OCI-LY3 (cell line): Measurements from ENCODE around the gene SCN9A.

ENCODE experiments used
- H2AFZ ChIP-seq: fragments of 200-600, 300-600 bp; shearing (Covaris generic); 2 replicates; pipeline ENCODE4 v1.6.0; 2014; ENCODE audit warnings: antibody characterized with exemption, low read depth, low read length
- H3K27ac ChIP-seq: fragments of 200-600, 300-600 bp; sonication (generic); 2 replicates; pipeline ENCODE4 v1.5.1; 2014; ENCODE audit warnings: mild to moderate bottlenecking, low read length, moderate library complexity, mixed read lengths
- H3K27me3 ChIP-seq: fragments of 200-600, 300-600 bp; sonication (generic); 2 replicates; pipeline ENCODE4 v1.6.1; 2014; ENCODE audit warnings: low read depth, low read length, mixed read lengths
- H3K36me3 ChIP-seq: fragments of 200-600, 300-600 bp; sonication (generic); replicated peaks from 2 replicates; pipeline ENCODE3; 2014; ENCODE audit warnings: low read depth, low read length, mixed read lengths
- H3K4me1 ChIP-seq: fragments of 300-600, 200-600 bp; sonication (generic); 2 replicates; pipeline ENCODE4 v1.6.1; 2014; ENCODE audit warnings: low read length, mixed read lengths
- H3K4me2 ChIP-seq: fragments of 200-600, 300-600 bp; sonication (generic); 2 replicates; pipeline ENCODE4 v1.6.1; 2014; ENCODE audit warnings: low read length, mixed read lengths
- H3K4me3 ChIP-seq: fragments of 300-600, 200-600 bp; sonication (generic); 2 replicates; pipeline ENCODE4 v1.5.1; 2014; ENCODE audit warnings: antibody characterized with exemption, mild to moderate bottlenecking, low read length, moderate library complexity
- H3K79me2 ChIP-seq: fragments of 300-600, 200-600 bp; shearing (Covaris generic); 2 replicates; pipeline ENCODE4 v1.6.1; 2014; ENCODE audit warnings: mild to moderate bottlenecking, low read length, mixed read lengths
- H3K9ac ChIP-seq: fragments of 300-600, 200-600 bp; shearing (Covaris generic); 2 replicates; pipeline ENCODE4 v1.6.0; 2014; ENCODE audit warnings: mild to moderate bottlenecking, low read length, moderate library complexity
- H3K9me3 ChIP-seq: fragments of 200-600, 300-600 bp; shearing (Covaris generic); 2 replicates; pipeline ENCODE4 v1.6.1; 2014; ENCODE audit warnings: low read length, mixed read lengths; ENCODE audit not compliant: insufficient read depth
- H4K20me1 ChIP-seq: fragments of 200-600, 300-600 bp; sonication (generic); 2 replicates; pipeline ENCODE4 v1.6.1; 2016; ENCODE audit warnings: low read length, mixed read lengths; ENCODE audit not compliant: insufficient read depth
- CTCF ChIP-seq: fragments of 200-600, 300-600 bp; sonication (generic); IDR thresholded peaks from 2 replicates; pipeline ENCODE4 v1.5.1; 2014; ENCODE audit warnings: antibody characterized with exemption, low read length, low read depth
- EZH2phosphoT487 ChIP-seq: fragments of 200-600 bp; shearing (Covaris generic); IDR thresholded peaks from 2 replicates; pipeline ENCODE4 v1.6.1; 2018; ENCODE audit warnings: antibody characterized with exemption, mixed run types, low read depth

The SCN9A gene

DNA sequence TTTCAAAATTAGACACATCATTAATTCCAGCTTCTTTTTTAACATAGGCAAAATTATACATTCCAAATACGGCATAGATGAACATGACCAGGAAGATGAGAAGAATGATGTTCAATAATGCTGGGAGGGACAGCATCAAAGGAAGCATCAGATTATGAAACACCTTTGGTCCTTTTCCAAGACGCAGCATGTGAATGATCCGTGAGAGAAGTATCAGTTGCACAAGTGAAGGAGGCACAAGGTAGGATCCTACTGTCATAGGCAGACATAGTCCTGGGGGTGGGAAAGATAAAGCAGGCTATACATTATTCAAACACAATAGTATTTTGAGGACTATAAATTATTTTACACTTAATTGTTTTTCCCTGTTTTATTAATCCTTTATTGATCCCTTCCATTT, 30.6 kb upstream of the SCN9A start:
- peaks cover 9% of the 10 kb centered on the region; the same call in 1 of the 2 replicates for H3K4me1 ChIP-seq
- H3K9me3 ChIP-seq, result no peaks in the 10 kb centered on the region
- H3K79me2 ChIP-seq, result no peaks in the 10 kb centered on the region
- H3K4me3 ChIP-seq, result no peak overlapping the region
- TF ChIP-seq EZH2phosphoT487, result no peak
- no peak for TF ChIP-seq CTCF
- no peak overlapping the region for H3K9ac ChIP-seq
- no peaks in the 10 kb centered on the region for H4K20me1 ChIP-seq
- H3K4me2 ChIP-seq, result no peak overlapping the region
- H2AFZ ChIP-seq, result no peak overlapping the region
- H3K27ac ChIP-seq, result no peak overlapping the region
- no peaks in the 10 kb centered on the region for H3K27me3 ChIP-seq
- H3K36me3 ChIP-seq, result no peaks in the 10 kb centered on the region

DNA sequence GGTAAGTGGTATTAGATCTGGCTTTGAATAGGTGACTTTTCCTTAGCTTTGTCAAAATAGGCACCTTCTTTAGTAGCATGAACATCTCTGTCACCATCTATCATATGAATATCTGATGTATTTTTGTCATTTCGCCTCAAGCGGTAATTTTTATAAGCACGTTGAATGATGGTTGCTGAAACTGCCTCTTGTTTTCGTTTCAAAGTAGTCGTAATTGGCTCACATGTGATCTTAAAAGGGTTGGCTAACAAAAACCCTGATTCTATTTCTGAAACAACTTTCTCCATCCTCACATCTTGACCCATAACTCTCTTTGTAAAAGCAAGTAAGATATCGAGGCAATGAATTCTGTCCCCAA, 29.8 kb upstream of the SCN9A start:
- Histone ChIP-seq H3K27me3 (no peaks in the 10 kb centered on the region), H3K36me3 (no peaks in the 10 kb centered on the region), H3K4me3 (no peak overlapping the region), H3K9ac (no peak overlapping the region), H2AFZ (no peak overlapping the region), H3K79me2 (no peaks in the 10 kb centered on the region), H3K27ac (no peak overlapping the region), H3K4me2 (no peak overlapping the region), H3K4me1 (peaks cover 9% of the 10 kb centered on the region; the same call in 1 of the 2 replicates), H4K20me1 (no peaks in the 10 kb centered on the region), H3K9me3 (no peaks in the 10 kb centered on the region)
- no peak for TF ChIP-seq EZH2phosphoT487
- no peak for TF ChIP-seq CTCF

DNA sequence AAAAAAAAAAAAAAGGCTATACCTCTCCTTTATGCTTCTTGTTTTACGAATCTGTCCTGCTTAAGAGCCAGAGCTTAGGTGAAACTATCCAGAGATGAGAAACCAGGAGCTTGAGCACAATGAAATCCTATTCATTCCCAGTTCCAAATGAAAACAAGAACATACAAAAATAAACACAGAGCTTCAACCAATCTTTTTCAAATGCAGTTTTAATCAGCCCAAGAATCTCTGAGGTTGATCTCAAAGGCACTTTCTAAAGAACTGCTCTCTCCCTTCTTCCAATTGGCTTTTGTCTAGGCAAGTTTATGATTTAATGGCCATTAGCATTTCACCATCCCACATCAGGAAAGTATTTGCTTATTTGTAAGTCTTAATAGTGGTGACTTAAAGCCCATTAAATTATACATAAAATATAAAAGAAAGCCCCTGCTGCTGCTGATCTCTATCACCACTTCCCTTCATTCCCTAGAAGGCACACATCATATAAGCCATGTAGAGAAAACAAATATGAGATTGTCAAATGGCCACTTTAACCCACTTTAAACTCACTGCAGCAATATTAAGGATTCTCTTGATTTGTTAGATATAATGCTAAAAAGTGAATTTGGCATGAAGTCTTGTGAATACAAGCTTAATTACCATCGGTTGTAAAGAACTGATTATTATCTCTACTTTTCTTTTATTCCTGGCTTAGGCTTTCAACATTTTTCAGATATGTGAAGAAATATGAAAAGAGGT, 29.3 kb upstream of the SCN9A start:
- no peaks in the 10 kb centered on the region for H3K9me3 ChIP-seq
- H3K4me1 ChIP-seq, result peaks cover 9% of the 10 kb centered on the region; the same call in 1 of the 2 replicates
- H3K9ac ChIP-seq, result no peak overlapping the region
- no peak overlapping the region for H2AFZ ChIP-seq
- H3K4me2 ChIP-seq, result no peak overlapping the region
- TF ChIP-seq EZH2phosphoT487, result no peak
- no peak for TF ChIP-seq CTCF
- no peaks in the 10 kb centered on the region for H3K27me3 ChIP-seq
- H3K36me3 ChIP-seq, result no peaks in the 10 kb centered on the region
- no peaks in the 10 kb centered on the region for H4K20me1 ChIP-seq
- no peaks in the 10 kb centered on the region for H3K79me2 ChIP-seq
- no peak overlapping the region for H3K27ac ChIP-seq
- no peak overlapping the region for H3K4me3 ChIP-seq

- H3K4me3 ChIP-seq, result no peak overlapping the region
- no peak overlapping the region for H3K9ac ChIP-seq
- no peaks in the 10 kb centered on the region for H3K79me2 ChIP-seq
- no peaks in the 10 kb centered on the region for H3K27me3 ChIP-seq
- H4K20me1 ChIP-seq, result no peaks in the 10 kb centered on the region
- no peaks in the 10 kb centered on the region for H3K4me1 ChIP-seq
- H2AFZ ChIP-seq, result no peak overlapping the region
- H3K27ac ChIP-seq, result no peak overlapping the region
- TF ChIP-seq CTCF (no peak), EZH2phosphoT487 (no peak)
- no peak overlapping the region for H3K4me2 ChIP-seq
- H3K9me3 ChIP-seq, result no peaks in the 10 kb centered on the region
- no peaks in the 10 kb centered on the region for H3K36me3 ChIP-seq
These were observed 18.5 kb upstream of the SCN9A start for GRCh38 chr2:166394245-166394644.
